GM18951 (cell line): Measurements from ENCODE around the gene PARL.
"Not testable (repeated sequence)": the region's sequence is repeated elsewhere in the genome, so short reads cannot be mapped to it uniquely, and the experiment has no call there.

Experiments
- POLR2A ChIP-seq: IDR thresholded peaks from 4 replicates; pipeline ENCODE4 v1.6.1; 2011; ENCODE audit warnings: mild to moderate bottlenecking; ENCODE audit not compliant: insufficient read length, insufficient read depth; ENCODE audit errors: extremely low read depth
- in situ Hi-C: fragments of 300-500 bp; cut with MboI; formaldehyde crosslinking; loops from one replicate; pipeline ENCODE4 v1.12.0; 2022; ENCODE audit warnings: low sequenced_read_pairs, mixed read lengths, inconsistent platforms; ENCODE audit not compliant: unreplicated experiment

Gene PARL

GRCh38 chr3:183799461-183799860 is 85.2 kb downstream of the PARL start:
- in situ Hi-C loops, result no loop called here
- TF ChIP-seq POLR2A, result no peak

- in situ Hi-C loops, result no loop called here
- no peak for TF ChIP-seq POLR2A
These were observed 86.7 kb downstream of the PARL start for GRCh38 chr3:183797996-183798395.

GRCh38 chr3:183796372-183796771 is 88.3 kb downstream of the PARL start:
- in situ Hi-C loops, result no loop called here
- TF ChIP-seq POLR2A, result no peak

GRCh38 chr3:183794452-183794851 is 90.2 kb downstream of the PARL start:
- TF ChIP-seq POLR2A, result no peak

GRCh38 chr3:183792976-183793375 is 91.7 kb downstream of the PARL start:
- in situ Hi-C loops, result no loop called here
- TF ChIP-seq POLR2A, result no peak

More at GRCh38 chr3:183794452-183794851, 90.2 kb downstream of the PARL start:
- in situ Hi-C loops, result no loop called here

GRCh38 chr3:183790700-183791099 is 94.0 kb downstream of the PARL start:
- in situ Hi-C loops, result no loop called here
- no peak for TF ChIP-seq POLR2A

GRCh38 chr3:183789826-183790225 is 94.9 kb downstream of the PARL start:
- in situ Hi-C loops, result no loop called here
- TF ChIP-seq POLR2A, result no peak

- in situ Hi-C loops, result not testable (repeated sequence)
These were observed 100.2 kb downstream of the PARL start for GRCh38 chr3:183784503-183784902.

GRCh38 chr3:183782576-183783276 is 102.0 kb downstream of the PARL start:
- TF ChIP-seq POLR2A, result no peak
- in situ Hi-C loops, result no loop called here

GRCh38 chr3:183781246-183781645 is 103.4 kb downstream of the PARL start:
- in situ Hi-C loops, result no loop called here
- no peak for TF ChIP-seq POLR2A

- TF ChIP-seq POLR2A, result no peak
- in situ Hi-C loops, result no loop called here
These were observed 104.7 kb downstream of the PARL start for GRCh38 chr3:183779896-183780465.
